NCI-H82 treated with DMSO at 0.1 percent for 48 hours (cell line): ENCODE results near the gene ATP6V0B.
A peak's percentile ranks its signal among the peaks of the same experiment; 100 is the strongest.

Experiments
- DNase-seq: peaks from one replicate; lab custom pipeline; 2025; ENCODE audit not compliant: unreplicated experiment; lab: John Stamatoyannopoulos, UW

ATP6V0B gene

GRCh38 chr1:44000122-44000665 is 25.4 kb downstream of the ATP6V0B start:
- no peak for DNase-seq

GRCh38 chr1:44002165-44002564 is 27.4 kb downstream of the ATP6V0B start:
- no peak for DNase-seq

- DNase-seq: no peak
Observed at GRCh38 chr1:44002606-44003157, 27.9 kb downstream of the ATP6V0B start.

GRCh38 chr1:44008259-44008658 is 33.5 kb downstream of the ATP6V0B start:
- DNase-seq: no peak

- DNase-seq: no peak
Observed at GRCh38 chr1:44010935-44011471, 36.2 kb downstream of the ATP6V0B start.

- DNase-seq: no peak
Observed at GRCh38 chr1:44012404-44012803, 37.6 kb downstream of the ATP6V0B start.

- peak; percentile 63 for DNase-seq
Observed at GRCh38 chr1:44012941-44013609, 38.3 kb downstream of the ATP6V0B start.

- DNase-seq: no peak
Observed at GRCh38 chr1:44013949-44014348, 39.2 kb downstream of the ATP6V0B start.

GRCh38 chr1:44014365-44015104 is 39.8 kb downstream of the ATP6V0B start:
- peak; percentile 61 for DNase-seq

GRCh38 chr1:44015206-44015605 is 40.4 kb downstream of the ATP6V0B start:
- DNase-seq: no peak

GRCh38 chr1:44016041-44016889 is 41.5 kb downstream of the ATP6V0B start:
- no peak for DNase-seq

GRCh38 chr1:44016890-44017400 is 42.2 kb downstream of the ATP6V0B start:
- DNase-seq: no peak

GRCh38 chr1:44019466-44019948 is 44.7 kb downstream of the ATP6V0B start:
- DNase-seq: no peak

GRCh38 chr1:44020464-44020863 is 45.7 kb downstream of the ATP6V0B start:
- DNase-seq: no peak

GRCh38 chr1:44021156-44021555 is 46.4 kb downstream of the ATP6V0B start:
- no peak for DNase-seq

GRCh38 chr1:44021581-44022321 is 47.0 kb downstream of the ATP6V0B start:
- DNase-seq: no peak

- DNase-seq: no peak
Observed at GRCh38 chr1:44024031-44024902, 49.5 kb downstream of the ATP6V0B start.

GRCh38 chr1:44024903-44025525 is 50.3 kb downstream of the ATP6V0B start:
- DNase-seq: no peak
